Peyer's patch (tissue), 4 donors: Measurements from ENCODE around the gene MYH7B.

Experiments
- POLR2A ChIP-seq, 2 donors: fragments of 450-650 bp; IDR thresholded peaks; one replicate each; pipeline ENCODE4 v1.5.1; 2017; ENCODE audit warnings: antibody characterized with exemption in 2 of 2, mild to moderate bottlenecking in 2 of 2, moderate library complexity in 2 of 2
- TF ChIP-seq, protein P1 (sequence below), 6 experiments: fragments of 450-650 bp in 4 of 6; fragments of 200-600 bp in 2 of 6; sonication (generic) in 1 of 6; IDR thresholded peaks; one replicate each; pipeline ENCODE4 v1.5.1; 2017 to 2019; ENCODE audit warnings: antibody characterized with exemption in 6 of 6, mild to moderate bottlenecking in 3 of 6, moderate library complexity in 1 of 6

DNA sequence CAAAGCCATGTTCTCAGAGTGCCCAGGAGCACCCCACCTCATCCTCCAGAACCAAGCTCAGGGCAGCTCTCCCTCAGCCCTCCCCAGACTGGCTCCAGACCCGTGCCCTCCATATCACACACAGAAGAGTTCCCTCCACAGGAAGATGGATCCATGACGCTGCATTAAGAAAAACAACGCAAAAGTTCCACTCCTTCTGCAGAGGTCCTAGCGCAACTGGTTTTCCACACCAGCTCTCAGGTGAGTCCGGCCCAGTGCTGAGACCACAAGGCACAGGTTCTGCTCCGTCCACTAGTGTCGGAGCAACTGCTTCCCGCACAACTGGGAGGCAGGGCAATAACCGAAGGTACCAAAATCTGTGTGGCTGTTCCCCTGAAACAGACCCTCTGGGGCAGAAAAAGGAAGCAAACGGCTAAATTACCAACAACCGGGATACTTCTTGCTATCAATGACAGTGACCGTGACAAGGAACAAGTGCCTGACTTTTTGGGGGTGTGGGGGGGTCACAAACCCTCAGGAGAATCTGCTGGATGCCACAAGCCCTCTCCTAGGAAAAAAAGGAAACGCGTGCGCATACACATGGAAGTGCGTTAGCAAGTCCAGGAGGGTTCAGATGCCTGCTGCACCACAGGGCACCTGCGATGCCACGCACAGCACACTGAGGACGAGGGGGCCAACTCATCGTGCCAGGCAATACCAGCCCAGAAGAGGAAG lies 49.2 kb downstream of the MYH7B start:
- TF ChIP-seq, protein P1, sequence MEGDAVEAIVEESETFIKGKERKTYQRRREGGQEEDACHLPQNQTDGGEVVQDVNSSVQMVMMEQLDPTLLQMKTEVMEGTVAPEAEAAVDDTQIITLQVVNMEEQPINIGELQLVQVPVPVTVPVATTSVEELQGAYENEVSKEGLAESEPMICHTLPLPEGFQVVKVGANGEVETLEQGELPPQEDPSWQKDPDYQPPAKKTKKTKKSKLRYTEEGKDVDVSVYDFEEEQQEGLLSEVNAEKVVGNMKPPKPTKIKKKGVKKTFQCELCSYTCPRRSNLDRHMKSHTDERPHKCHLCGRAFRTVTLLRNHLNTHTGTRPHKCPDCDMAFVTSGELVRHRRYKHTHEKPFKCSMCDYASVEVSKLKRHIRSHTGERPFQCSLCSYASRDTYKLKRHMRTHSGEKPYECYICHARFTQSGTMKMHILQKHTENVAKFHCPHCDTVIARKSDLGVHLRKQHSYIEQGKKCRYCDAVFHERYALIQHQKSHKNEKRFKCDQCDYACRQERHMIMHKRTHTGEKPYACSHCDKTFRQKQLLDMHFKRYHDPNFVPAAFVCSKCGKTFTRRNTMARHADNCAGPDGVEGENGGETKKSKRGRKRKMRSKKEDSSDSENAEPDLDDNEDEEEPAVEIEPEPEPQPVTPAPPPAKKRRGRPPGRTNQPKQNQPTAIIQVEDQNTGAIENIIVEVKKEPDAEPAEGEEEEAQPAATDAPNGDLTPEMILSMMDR (IDR thresholded peaks at IDR 0.05): no peak
- no peak for TF ChIP-seq POLR2A (IDR thresholded peaks at IDR 0.05)
